Osteocyte (in vitro differentiated cells): ENCODE data around the gene THRA. TPM values are rescaled to one million over a fixed set of nuclear protein-coding genes. Genes with fewer than 3 reads are reported as not detected.

Source experiments
- DNase-seq: peaks from one replicate; pipeline ENCODE4 v3.0.0; 2021; ENCODE audit warnings: mixed read lengths; ENCODE audit not compliant: unreplicated experiment; ENCODE audit errors: extremely low spot score
- H3K27ac Mint-ChIP-seq: one replicate; pipeline ENCODE4 v1.8.0; 2021; ENCODE audit warnings: mild to moderate bottlenecking, mixed read lengths; ENCODE audit not compliant: unreplicated experiment
- H3K27me3 Mint-ChIP-seq: one replicate; pipeline ENCODE4 v1.8.0; 2021; ENCODE audit warnings: mixed read lengths; ENCODE audit not compliant: unreplicated experiment
- H3K36me3 Mint-ChIP-seq: one replicate; pipeline ENCODE4 v1.8.0; 2021; ENCODE audit warnings: mixed read lengths; ENCODE audit not compliant: unreplicated experiment
- H3K4me1 Mint-ChIP-seq: one replicate; pipeline ENCODE4 v1.8.0; 2021; ENCODE audit warnings: mixed read lengths; ENCODE audit not compliant: unreplicated experiment
- H3K4me3 Mint-ChIP-seq: one replicate; pipeline ENCODE4 v1.8.0; 2021; ENCODE audit warnings: mild to moderate bottlenecking, moderate library complexity, mixed read lengths; ENCODE audit not compliant: unreplicated experiment
- H3K9me3 Mint-ChIP-seq: one replicate; pipeline ENCODE4 v1.8.0; 2021; ENCODE audit warnings: mixed read lengths; ENCODE audit not compliant: unreplicated experiment
- total RNA-seq: library from RNA; stranded (reverse); gene quantifications from 2 replicates; pipeline ENCODE4 v1.2.1, GENCODE V29; 2021
- TF ChIP-seq, protein P1 (sequence below): fragments of 200-600 bp; sonication (generic); IDR thresholded peaks from 2 replicates; pipeline ENCODE4 v1.5.0; 2021; ENCODE audit warnings: antibody characterized with exemption, mild to moderate bottlenecking, moderate library complexity

Gene THRA
- total RNA-seq, 1 donor from 2014 or later = 44.6 TPM

DNA sequence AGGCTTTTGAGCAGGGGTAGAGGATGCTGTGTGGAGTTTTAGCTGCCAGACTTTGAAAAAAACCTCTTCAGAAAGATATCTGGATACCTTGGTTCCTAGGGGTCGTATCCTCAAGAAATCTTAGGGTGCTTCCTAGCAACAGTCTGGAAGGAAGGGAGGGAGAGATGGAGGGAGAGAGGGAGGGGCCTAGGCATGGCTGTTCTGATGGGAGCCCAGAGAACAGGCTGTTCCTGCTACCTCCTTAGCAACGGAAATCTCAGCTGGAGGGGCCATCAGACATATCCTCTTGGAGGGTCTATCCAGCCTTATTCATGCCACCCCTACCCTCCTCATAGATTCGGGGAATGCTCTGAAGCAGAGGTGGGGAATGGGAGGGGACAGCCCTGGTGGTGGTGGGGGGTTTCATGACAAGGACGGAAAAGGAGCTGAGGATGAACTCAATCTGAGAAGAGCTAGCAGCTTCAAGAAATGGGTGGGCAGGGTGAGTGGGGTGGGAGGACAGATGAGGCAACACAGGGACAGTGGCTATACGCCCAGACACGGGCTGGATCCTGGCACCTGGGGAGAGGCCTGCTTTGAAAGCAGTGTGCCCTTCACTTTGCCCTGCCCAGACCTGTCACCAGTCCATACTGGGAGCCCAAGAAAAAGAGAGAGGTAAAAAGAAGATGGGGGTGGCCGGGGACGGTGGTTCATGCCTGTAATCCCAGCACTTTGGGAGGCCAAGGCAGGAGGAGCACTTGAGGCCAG is 2.9 kb upstream of the THRA start:
- TF ChIP-seq, protein P1, sequence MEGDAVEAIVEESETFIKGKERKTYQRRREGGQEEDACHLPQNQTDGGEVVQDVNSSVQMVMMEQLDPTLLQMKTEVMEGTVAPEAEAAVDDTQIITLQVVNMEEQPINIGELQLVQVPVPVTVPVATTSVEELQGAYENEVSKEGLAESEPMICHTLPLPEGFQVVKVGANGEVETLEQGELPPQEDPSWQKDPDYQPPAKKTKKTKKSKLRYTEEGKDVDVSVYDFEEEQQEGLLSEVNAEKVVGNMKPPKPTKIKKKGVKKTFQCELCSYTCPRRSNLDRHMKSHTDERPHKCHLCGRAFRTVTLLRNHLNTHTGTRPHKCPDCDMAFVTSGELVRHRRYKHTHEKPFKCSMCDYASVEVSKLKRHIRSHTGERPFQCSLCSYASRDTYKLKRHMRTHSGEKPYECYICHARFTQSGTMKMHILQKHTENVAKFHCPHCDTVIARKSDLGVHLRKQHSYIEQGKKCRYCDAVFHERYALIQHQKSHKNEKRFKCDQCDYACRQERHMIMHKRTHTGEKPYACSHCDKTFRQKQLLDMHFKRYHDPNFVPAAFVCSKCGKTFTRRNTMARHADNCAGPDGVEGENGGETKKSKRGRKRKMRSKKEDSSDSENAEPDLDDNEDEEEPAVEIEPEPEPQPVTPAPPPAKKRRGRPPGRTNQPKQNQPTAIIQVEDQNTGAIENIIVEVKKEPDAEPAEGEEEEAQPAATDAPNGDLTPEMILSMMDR = no peak
- no peaks in the 10 kb centered on the region for H3K9me3 Mint-ChIP-seq
- peaks cover 33% of the 10 kb centered on the region for H3K4me1 Mint-ChIP-seq
- DNase-seq = no peak
- no peaks in the 10 kb centered on the region for H3K27me3 Mint-ChIP-seq
- H3K27ac Mint-ChIP-seq = no peak overlapping the region
- no peaks in the 10 kb centered on the region for H3K36me3 Mint-ChIP-seq
- H3K4me3 Mint-ChIP-seq = no peak overlapping the region

DNA sequence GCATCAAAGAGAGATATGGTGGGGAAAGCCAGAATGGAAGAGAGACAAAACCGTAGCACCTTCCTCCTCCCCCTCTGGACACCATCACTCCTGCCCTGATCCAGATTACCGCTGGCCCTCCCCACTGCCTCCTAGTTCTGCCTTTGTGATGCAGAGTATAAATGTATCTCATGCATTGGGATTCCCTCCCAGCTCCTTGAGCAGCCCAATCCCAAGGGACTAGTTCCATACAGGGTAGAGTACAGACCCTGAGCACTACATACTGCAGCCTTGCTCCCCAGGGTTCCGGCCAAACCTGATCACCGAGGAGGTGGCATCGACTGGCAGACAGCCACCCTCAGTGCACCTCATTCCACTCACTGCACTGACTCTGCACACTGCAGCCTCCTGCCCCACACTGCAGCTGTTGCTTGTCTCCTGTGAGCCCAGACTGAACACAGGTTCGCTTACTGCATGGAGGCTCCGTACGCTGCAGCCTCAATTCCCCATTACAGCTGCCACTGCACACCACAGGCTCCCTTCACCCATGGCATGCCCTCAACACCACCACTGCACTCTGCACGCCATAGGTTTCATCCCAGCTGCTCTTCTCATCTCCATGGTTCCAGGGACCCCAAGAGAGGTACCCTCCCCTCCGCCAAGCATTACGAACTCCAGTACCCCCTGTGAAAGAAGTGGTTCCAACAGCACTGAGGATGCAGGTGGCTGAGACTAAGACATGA is 1.7 kb upstream of the THRA start:
- H3K4me1 Mint-ChIP-seq = peaks cover 41% of the 10 kb centered on the region
- H3K4me3 Mint-ChIP-seq = no peak overlapping the region
- H3K27me3 Mint-ChIP-seq = no peaks in the 10 kb centered on the region
- H3K27ac Mint-ChIP-seq = no peak overlapping the region
- H3K9me3 Mint-ChIP-seq = no peaks in the 10 kb centered on the region
- no peaks in the 10 kb centered on the region for H3K36me3 Mint-ChIP-seq
- TF ChIP-seq, protein P1 = no peak
- DNase-seq = no peak

DNA sequence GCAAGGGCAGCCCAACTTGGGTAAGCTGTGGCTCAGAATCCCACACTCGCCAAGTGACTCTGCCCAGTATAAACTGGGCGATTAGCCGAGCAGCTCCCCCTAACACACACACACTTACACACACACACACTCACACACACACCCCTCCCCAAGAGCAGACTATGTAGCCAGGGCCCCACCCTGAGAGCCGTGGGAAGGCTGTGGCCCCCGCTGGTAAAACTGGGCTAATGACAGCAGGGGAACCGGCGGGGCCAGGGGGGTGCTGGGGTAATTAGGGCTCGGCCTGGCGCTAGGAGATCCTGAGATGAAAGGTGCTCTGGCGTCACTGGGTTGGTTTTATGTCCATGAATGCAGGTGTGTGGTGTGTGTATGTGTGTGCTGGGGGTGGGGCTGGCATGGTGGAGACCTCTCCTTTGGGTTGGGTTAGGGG is 1.1 kb upstream of the THRA start:
- no peak overlapping the region for H3K27ac Mint-ChIP-seq

DNA sequence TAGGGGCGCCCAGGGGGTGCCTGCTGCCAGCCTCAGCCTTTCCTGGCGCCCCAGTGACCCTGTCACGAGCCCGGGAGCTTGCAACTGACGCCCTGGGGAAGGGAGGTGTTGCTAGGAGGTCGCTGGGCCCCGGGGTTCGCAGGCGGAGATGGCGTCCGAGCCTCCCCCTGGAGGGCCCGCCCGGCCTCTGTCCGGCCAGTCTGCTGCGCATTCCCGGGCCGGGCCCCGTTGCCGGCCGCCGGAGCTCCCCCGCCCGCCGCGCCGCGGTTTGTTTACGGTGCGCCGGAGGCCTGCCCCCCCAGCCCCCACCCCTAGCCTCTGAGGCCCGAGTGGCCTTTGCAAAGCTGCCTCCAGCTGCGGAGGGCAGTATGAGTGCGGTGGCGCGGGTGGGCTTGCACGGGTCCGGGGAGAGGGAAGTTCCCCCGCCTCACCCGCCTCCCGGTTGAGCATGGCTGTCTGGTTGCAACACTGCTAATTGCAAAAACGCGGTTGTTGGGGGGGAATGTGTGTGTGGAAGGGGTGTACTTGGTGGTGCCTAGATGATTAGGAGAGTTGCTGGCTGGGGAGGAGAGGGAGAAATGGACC is 514 bp downstream of the THRA start:
- H3K27ac Mint-ChIP-seq = peak overlapping the region; percentile 57
- H3K36me3 Mint-ChIP-seq = no peaks in the 10 kb centered on the region
- H3K9me3 Mint-ChIP-seq = no peaks in the 10 kb centered on the region
- no peaks in the 10 kb centered on the region for H3K27me3 Mint-ChIP-seq
- TF ChIP-seq, protein P1 = no peak
- no peak for DNase-seq
- H3K4me1 Mint-ChIP-seq = peaks cover 54% of the 10 kb centered on the region
- H3K4me3 Mint-ChIP-seq = peak overlapping the region; percentile 87

More for the DNA sequence above, 1.1 kb upstream of the THRA start:
- Mint-ChIP-seq H3K9me3 (no peaks in the 10 kb centered on the region), H3K36me3 (no peaks in the 10 kb centered on the region), H3K4me1 (peaks cover 43% of the 10 kb centered on the region), H3K4me3 (peak overlapping the region; percentile 74), H3K27me3 (no peaks in the 10 kb centered on the region)
- TF ChIP-seq, protein P1 = no peak
- no peak for DNase-seq
